Neutrophil (primary cell): ENCODE measurements around the gene CCDC102A.

Experiments
- H3K27ac ChIP-seq: fragments of 200-600 bp; sonication (generic); 2 replicates; pipeline ENCODE4 v1.5.1; 2016; ENCODE audit warnings: mild to moderate bottlenecking, moderate library complexity
- H3K27me3 ChIP-seq: fragments of 200-600 bp; sonication (generic); 2 replicates; pipeline ENCODE4 v1.6.0; 2016; ENCODE audit warnings: mild to moderate bottlenecking
- H3K36me3 ChIP-seq: fragments of 200-600 bp; sonication (generic); 2 replicates; pipeline ENCODE4 v1.5.1; 2017
- H3K4me1 ChIP-seq, 2 experiments: fragments of 200-600 bp in 1 of 2; sonication (generic) in 1 of 2; 1 replicate in 1 of 2; 2 replicates in 1 of 2; pipeline versions ENCODE4 v1.5.1 to v1.6.1; 2013 to 2016; ENCODE audit warnings: low read depth in 1 of 2, low read length in 1 of 2, mild to moderate bottlenecking in 1 of 2, moderate library complexity in 1 of 2; ENCODE audit not compliant: control insufficient read depth in 1 of 2, insufficient read depth in 1 of 2
- H3K4me3 ChIP-seq, 2 experiments: fragments of 200-600 bp in 1 of 2; sonication (generic) in 1 of 2; 1 replicate in 1 of 2; 2 replicates in 1 of 2; pipeline ENCODE4 v1.5.1; 2013 to 2016; ENCODE audit warnings: low read depth in 1 of 2, low read length in 1 of 2, mild to moderate bottlenecking in 1 of 2, moderate library complexity in 1 of 2
- H3K9me3 ChIP-seq: fragments of 200-600 bp; sonication (generic); 2 replicates; pipeline ENCODE4 v1.5.1; 2016
- TF ChIP-seq, protein P1 (sequence below): fragments of 200-600 bp; sonication (generic); IDR thresholded peaks from 2 replicates; pipeline ENCODE4 v1.5.1; 2016; ENCODE audit warnings: antibody characterized with exemption

CCDC102A gene

DNA sequence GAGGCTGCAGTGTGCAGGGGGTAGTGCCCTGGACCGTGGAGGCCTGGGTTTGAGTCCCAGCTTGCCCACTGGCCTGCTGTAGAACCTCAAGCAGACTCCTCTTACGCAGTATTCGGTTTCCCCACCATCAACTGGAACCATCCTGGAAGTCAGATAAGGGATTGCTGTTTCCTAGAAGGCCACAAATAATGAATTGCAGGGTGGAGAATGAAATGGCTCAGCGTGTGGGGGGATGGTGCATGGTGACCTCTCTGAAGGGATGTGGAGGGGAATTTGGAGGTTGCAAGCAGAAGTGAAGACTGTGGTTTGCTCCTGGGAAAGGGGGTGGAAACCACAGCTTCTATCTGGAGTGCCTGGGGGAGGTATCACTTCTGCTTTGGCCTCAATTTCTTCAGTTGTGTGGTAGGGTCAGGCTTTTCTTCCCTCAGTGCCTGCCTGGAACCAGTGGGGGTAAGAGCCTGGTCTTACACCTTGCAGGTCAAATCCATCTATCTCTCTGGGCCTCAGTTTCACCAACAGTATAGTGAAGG is 7.8 kb upstream of the CCDC102A start:
- no peak overlapping the region for H3K4me3 ChIP-seq
- no peak overlapping the region for H3K27ac ChIP-seq
- H3K4me1 ChIP-seq, result peaks cover 23 to 24% of the 10 kb centered on the region in 2 experiments
- peaks cover 28% of the 10 kb centered on the region for H3K27me3 ChIP-seq
- no peaks in the 10 kb centered on the region for H3K9me3 ChIP-seq
- H3K36me3 ChIP-seq, result no peaks in the 10 kb centered on the region
- TF ChIP-seq, protein P1, sequence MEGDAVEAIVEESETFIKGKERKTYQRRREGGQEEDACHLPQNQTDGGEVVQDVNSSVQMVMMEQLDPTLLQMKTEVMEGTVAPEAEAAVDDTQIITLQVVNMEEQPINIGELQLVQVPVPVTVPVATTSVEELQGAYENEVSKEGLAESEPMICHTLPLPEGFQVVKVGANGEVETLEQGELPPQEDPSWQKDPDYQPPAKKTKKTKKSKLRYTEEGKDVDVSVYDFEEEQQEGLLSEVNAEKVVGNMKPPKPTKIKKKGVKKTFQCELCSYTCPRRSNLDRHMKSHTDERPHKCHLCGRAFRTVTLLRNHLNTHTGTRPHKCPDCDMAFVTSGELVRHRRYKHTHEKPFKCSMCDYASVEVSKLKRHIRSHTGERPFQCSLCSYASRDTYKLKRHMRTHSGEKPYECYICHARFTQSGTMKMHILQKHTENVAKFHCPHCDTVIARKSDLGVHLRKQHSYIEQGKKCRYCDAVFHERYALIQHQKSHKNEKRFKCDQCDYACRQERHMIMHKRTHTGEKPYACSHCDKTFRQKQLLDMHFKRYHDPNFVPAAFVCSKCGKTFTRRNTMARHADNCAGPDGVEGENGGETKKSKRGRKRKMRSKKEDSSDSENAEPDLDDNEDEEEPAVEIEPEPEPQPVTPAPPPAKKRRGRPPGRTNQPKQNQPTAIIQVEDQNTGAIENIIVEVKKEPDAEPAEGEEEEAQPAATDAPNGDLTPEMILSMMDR, result no peak

DNA sequence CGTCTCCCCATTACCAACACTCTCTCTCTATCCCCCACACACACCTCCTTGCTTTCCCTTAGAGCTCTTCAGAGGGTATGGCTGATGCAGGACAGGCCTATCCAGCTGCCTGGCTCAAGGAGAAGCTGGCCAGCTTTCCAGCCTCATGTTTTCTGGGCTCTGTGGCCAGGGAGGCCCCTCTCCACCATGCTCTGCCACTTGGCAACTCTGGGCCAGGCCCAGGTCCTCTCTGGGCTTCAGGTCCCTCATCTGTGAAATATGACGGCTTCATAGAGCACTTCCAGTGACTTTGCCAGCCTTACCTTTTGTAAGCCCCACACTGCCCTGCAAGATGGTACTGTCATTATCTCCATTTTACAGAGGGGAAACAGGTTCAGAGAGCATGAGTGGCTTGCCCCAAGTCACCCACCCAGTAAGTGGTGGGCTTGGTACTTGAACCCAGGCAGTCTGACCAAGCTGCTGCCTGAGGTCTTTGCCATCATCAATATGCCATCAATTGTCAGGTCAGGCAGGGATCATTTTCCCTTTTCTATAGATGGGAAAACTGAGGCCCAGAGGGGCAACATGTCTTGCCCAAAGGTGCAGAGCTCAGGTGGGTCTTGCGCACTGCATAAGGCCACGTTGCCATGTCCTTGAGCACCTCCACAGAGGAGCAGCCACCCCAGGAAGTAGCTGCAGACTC is 5.5 kb upstream of the CCDC102A start:
- H3K4me1 ChIP-seq, result peaks cover 25% of the 10 kb centered on the region in 2 experiments
- no peak overlapping the region for H3K27ac ChIP-seq
- H3K36me3 ChIP-seq, result no peaks in the 10 kb centered on the region
- TF ChIP-seq, protein P1, result no peak
- H3K4me3 ChIP-seq, result no peak overlapping the region
- no peaks in the 10 kb centered on the region for H3K9me3 ChIP-seq
- peaks cover 51% of the 10 kb centered on the region for H3K27me3 ChIP-seq

DNA sequence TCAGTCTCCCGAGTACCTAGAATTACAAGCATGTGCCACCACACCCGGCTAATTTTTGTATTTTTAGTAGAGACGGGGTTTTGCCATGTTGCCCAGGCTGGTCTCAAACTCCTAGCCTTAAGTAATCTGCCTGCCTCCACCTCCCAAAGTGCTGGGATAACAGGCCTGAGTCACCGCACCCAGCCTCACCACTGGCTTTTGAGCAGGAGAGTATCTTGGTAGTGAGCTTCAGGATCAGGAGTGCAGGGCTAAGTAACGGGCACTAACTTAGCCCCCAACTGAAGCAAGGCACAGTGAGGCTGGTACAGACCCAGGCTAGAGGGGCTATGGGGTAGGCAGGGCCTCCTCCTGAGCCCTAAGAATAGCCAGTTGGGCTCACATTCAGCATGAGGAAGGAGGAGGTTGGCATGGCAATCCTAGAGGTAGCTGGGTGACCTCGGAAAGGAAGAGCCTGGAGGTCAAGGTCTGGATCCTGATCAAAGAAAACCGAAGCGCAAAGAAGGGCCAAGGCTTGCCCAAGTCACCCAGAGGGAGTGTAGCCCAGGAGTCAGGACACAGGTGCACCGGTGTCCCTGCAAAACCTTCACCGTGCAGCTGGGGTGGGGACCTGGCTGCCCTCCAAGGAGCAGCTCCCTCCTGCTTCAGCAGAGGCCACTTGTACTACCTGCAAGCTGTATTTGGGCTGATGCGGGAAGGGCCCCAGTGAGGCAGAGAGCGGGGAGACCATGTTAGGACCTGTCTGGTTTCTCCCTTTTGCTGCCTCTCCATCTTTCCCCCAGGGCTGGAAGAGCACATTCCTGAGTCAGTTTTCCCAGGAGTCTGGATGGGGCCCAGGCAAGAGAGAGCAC is 4.8 kb upstream of the CCDC102A start:
- TF ChIP-seq, protein P1, result no peak
- Histone ChIP-seq H3K27ac (no peak overlapping the region), H3K4me3 (no peak overlapping the region), H3K9me3 (no peaks in the 10 kb centered on the region), H3K27me3 (peaks cover 59% of the 10 kb centered on the region), H3K4me1 (peaks cover 32 to 33% of the 10 kb centered on the region in 2 experiments), H3K36me3 (no peaks in the 10 kb centered on the region)

DNA sequence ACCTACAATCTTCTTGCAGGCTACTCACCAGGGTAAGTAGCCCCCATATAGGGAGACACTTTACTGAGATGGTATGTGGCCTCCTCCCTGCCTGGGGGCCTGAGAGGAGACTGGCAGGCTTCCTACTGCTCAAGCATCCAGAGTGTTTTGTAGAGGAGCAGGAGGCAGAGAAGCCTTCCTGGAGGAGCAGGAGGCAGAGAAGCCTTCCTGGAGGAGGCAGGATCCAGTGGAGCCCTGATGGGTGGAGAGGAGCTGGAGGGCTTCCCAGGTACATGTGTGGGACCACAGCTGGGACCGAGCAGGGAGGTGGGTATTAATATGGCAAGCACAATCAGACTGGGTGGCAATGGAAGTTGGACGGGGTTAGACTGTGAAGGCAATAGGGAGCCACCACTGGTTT is 4.0 kb upstream of the CCDC102A start:
- no peak overlapping the region for H3K4me3 ChIP-seq
- H3K4me1 ChIP-seq, result peaks cover 35 to 39% of the 10 kb centered on the region in 2 experiments
- H3K27me3 ChIP-seq, result peaks cover 66% of the 10 kb centered on the region
- H3K9me3 ChIP-seq, result no peaks in the 10 kb centered on the region
- no peaks in the 10 kb centered on the region for H3K36me3 ChIP-seq
- H3K27ac ChIP-seq, result no peak overlapping the region
- TF ChIP-seq, protein P1, result no peak

DNA sequence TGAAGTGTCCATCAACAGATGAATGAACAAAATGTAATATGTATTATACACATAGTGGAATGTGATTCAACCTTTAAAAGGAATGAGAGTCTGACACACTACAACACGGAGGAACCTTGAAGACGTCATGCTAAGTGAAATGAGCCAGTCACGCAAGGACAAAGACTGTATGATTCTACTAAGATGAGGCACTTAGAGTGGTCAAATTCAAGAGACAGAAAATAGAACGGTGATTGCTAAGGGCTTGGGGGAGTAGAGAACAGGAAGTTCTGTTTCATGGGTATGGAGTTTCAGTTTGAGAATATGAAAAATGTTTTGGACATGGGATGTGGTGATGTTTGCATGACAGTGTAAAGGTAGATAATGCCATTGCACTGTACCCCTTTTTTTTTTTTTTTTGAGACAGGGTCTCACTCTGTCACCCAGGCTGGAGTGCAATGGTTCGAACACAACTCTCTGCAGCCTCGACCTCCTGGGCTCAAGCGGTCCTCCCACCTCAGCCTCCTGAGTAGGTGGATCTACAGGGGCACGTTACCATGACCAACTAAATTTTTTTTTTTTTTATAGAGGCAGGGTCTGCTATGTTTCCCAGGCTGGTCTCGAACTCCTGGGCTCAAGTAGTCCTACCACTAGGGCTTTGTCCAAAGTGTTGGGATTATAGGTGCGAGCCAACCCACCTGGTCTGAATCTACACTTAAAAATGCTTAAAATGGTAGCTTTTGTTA is 2.9 kb upstream of the CCDC102A start:
- TF ChIP-seq, protein P1, result no peak

More for the DNA sequence above, 2.9 kb upstream of the CCDC102A start:
- Histone ChIP-seq H3K27ac (no peak overlapping the region), H3K4me3 (no peak overlapping the region), H3K36me3 (no peaks in the 10 kb centered on the region), H3K4me1 (peaks cover 31 to 36% of the 10 kb centered on the region in 2 experiments), H3K9me3 (no peaks in the 10 kb centered on the region), H3K27me3 (peaks cover 78% of the 10 kb centered on the region)
